Stimulated activated CD4-positive, alpha-beta T cell treated with anti-CD3 and anti-CD28 coated beads, Interleukin-15, amount 100 ng/mL, for 48 hours (primary cell): ENCODE results near the gene TBC1D7.
A peak's percentile ranks its signal among the peaks of the same experiment; 100 is the strongest.

Experiments used
- DNase-seq, 2 donors: peaks; one replicate each; pipeline ENCODE4 v3.0.0-alpha.2; 2020; ENCODE audit warnings: low read depth in 2 of 2

Gene TBC1D7

GRCh38 chr6:13319891-13320564, 8.3 kb downstream of the TBC1D7 start:
- no peak for DNase-seq

- no peak for DNase-seq
Observed at GRCh38 chr6:13318821-13319220, 9.5 kb downstream of the TBC1D7 start.

DNA sequence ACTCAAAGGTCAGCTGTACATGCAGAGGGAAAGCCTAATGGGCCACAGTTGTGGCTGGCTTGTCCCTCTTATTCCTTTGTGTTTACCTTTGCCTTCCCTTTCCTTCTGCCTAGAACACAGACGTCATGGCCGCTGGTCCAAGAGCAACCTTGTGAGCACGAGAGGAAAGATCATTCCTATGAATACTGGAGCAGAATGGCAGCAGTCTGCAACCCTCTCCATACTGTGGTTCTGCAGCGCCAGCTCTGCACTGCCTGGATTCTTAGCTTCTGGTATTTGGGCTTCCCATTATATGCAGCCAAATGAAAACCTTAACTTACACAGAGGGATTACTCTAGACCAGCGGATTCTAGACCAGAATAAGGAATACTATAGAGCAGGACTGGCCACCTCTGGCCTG, 12.4 kb downstream of the TBC1D7 start:
- DNase-seq, result no peak

DNA sequence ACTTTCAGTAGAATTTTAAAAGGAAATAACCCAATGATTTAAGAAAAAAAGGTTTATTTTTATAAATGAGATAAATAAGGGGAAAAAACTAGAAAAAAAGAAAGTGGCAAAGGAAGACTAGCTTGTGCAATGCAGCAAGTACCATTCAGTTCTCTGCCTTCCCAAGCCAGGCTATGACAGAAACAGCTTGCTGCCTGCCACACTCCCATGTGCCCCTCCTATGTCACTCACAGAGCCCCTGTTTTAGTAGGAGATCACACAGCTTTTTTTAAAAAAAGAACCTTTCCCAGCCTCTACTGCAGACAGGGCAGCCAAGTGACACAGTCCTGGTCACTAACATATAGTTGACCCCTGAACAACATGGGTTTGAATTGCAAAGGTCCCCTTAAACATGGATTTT, 13.5 kb downstream of the TBC1D7 start:
- no peak for DNase-seq

GRCh38 chr6:13311155-13311554, 17.2 kb downstream of the TBC1D7 start:
- DNase-seq, result no peak

GRCh38 chr6:13308332-13308731, 20.0 kb downstream of the TBC1D7 start:
- no peak for DNase-seq

GRCh38 chr6:13307508-13307995, 20.8 kb downstream of the TBC1D7 start:
- DNase-seq, result no peak

- no peak for DNase-seq
Observed at GRCh38 chr6:13305791-13306190, 22.5 kb downstream of the TBC1D7 start.

DNA sequence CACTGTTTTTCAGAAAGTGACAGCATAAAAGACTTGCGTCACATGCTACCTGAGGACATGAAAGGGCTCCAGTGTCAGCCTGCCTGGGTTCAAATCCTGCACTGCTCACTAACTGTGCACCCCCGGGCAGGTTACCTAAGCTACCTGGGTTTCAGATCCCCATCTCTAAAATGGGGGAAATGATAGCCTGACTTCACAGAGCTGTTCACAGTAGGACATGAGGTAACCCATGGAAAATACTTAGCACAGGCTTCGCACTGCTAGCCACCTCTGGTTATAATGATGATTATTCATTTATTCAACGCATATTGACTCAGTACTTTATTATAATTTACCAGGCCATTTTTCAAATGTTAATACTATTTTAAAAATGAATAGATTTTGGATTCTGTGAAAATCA, 23.0 kb downstream of the TBC1D7 start:
- DNase-seq, result no peak

DNA sequence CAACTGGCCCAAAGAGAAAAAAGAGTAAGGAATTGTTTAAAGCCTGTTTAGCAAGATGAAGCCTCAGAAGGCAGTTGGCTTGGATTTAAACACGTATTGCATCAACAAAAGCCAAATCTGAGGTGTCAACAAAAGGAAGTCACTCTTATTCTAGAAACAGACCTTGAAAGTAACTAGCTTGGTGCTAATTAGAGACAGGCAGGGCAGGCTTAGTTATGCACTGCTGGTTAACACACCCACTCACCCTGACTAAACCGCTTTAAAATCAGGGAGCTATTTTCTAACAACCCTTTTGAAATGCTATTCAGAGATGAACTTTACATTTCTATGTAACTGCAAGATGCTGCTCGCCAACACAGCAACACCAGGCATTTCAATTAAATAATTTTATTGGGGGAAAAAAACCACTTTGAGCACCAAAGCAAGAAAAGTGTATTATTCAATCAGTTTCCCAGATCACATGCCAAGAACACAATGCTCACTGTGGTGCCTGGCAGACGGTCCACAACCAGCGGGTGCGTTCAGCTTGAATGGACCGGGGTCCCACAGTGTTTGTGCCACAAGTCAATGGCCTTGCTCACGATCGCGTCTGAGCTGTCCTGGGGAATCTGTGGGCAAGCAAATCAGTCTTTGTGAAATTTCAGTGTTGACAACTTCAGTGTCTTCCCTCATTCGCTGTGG, 23.6 kb downstream of the TBC1D7 start:
- DNase-seq, result no peak

GRCh38 chr6:13304101-13304500, 24.2 kb downstream of the TBC1D7 start:
- no peak for DNase-seq

GRCh38 chr6:13303668-13304017, 24.7 kb downstream of the TBC1D7 start:
- DNase-seq, result peak in 1 of 2 donors; percentile 28

DNA sequence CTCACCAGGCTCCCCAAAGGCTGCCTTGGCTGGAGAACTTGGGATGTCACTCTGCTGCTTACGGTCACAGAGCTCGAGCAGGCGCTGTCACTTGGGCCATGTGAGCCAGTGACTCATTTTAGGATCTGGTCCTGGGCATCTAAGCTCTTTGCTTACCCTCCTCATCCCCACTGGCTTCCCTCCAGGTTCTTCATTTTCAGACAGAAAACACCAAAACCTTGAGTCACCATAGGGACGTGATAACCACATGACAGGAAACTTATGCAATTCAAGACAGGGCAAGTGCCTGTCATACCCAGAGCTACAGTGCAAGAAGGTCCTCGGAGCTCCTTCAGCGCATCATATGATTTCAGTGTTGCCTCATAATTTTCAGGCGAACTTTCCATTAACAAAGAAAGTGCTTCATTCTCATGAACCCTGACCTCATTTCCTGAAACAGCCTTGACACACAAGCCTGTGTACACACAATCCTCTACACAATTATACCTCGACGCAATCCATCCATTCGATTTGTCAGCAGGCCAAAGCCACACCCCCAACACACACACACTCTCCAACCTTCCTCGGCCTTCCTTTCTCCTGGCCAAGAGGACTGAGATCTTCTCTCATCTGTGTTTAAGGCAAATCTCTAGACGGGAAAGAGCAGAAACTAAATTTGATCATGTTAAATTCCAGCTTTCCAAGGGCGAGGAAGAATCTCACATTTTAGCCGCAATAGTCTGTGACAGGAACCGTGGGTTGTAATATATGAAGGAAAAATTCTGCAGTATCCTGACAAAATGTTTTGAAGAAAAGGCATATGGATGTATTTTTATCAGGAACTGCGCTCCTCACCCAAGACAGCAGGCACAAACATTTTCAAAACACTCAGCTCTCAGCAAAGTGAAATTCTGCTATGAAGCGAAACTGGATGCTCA, 25.3 kb downstream of the TBC1D7 start:
- DNase-seq, result peak; percentile 41

DNA sequence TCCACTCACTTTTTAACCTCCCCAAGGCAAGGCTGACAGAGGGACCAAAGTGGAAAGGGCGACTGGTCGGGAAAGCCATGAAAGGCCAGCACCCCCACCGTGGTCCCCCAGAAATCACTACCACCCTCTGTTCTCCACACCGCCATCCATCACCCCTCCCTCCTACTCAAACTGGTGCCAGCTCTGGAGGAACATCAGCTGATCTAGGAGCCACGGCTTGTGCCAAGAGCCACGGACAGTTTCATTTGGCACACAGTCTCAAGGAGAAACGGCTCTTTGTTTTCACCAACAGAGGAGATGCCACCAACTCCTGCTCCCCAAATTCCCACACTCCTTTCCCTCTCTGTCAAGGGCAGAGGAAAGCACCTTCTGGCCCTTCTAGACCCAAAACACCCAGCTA, 26.0 kb downstream of the TBC1D7 start:
- no peak for DNase-seq

DNA sequence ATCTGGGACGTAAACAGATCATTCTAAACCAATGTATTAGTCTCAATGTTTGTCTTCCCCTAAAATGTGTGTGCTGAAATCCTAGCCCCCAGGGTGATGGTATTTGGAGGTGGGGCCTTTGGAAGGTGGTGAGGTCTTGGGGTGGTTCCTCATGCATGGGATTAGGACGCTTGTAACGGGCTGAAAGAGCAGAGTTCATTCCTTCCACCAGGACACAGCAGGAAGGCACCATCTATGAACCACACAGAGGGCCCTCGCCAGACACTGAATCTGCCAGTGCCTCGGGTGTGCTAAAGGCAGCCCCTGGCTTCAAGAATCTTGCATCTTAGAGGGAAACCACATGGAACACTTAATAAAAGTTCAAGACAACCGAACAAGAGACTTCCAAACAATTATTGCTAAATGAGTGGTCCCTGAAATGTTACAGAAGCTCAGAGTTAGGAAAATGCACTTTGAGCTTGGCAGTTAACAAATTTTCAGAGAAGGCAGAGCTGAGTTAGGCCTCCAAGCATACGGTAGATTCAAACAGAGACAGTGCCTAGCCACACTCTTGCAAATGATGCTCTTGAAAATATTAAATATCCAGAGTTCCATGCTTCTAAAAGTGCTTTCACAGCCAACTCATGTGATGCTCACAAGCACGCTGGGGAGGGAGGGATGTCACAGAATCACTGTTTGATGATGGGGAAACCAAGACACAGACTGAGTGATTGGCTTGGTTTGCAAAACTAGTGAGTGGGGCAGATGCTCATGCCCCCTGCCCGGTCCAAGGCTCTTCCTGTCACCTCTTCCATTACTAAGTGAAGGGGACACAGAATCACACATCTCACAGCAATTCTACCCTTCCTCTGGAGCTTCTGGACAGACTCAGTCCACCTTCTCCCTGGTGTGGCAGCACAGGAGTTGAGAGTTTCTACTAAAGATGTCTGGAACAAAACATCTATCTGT, 27.4 kb downstream of the TBC1D7 start:
- DNase-seq, result no peak

- no peak for DNase-seq
Observed at GRCh38 chr6:13299918-13300317, 28.4 kb downstream of the TBC1D7 start.

GRCh38 chr6:13299403-13299821, 28.9 kb downstream of the TBC1D7 start:
- no peak for DNase-seq

- no peak for DNase-seq
Observed at GRCh38 chr6:13298446-13298845, 29.9 kb downstream of the TBC1D7 start.

DNA sequence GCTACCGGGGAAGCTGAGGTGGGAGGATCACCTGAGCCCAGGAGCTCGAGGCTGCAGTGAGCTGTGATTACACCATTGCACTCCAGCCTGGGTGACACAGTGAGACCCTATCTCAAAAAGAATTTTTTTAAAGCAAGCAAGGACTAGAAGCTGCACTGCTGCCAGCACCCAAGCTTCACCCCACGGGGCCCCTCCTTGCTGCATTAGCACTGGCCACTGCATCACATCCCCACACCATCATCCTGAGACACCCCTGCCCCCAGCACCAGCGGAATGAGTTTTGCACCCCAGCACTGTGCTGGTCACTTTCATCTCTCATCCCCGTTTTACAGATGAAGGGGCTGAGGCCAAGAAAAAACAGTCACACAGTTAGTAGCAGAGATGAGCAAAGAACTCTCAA, 30.9 kb downstream of the TBC1D7 start:
- DNase-seq, result no peak

GRCh38 chr6:13296536-13296997, 31.8 kb downstream of the TBC1D7 start:
- DNase-seq, result no peak

GRCh38 chr6:13295576-13295975, 32.8 kb downstream of the TBC1D7 start:
- DNase-seq, result no peak
